HepG2 (cell line): ENCODE data around the gene BRD3. TPM values are rescaled to one million over a fixed set of nuclear protein-coding genes. Genes with fewer than 3 reads are reported as not detected.

Experiments used
- ARID2 ChIP-seq: sonication (generic); formaldehyde crosslinking; IDR thresholded peaks from 2 replicates; pipeline ENCODE4 v1.8.1; 2022; ENCODE audit warnings: mild to moderate bottlenecking, missing genetic modification reagents, borderline replicate concordance
- BCL3 ChIP-seq: sonication (generic); formaldehyde crosslinking; IDR thresholded peaks from 2 replicates; pipeline ENCODE4 v1.5.1; 2020; ENCODE audit warnings: mild to moderate bottlenecking, missing genetic modification reagents, moderate library complexity
- DNMT1 ChIP-seq: sonication (generic); formaldehyde crosslinking; IDR thresholded peaks from 2 replicates; pipeline ENCODE4 v1.5.1; 2020; ENCODE audit warnings: mild to moderate bottlenecking, missing genetic modification reagents
- FOXK2 ChIP-seq: fragments of 450-650 bp; IDR thresholded peaks from 2 replicates; pipeline ENCODE4 v1.6.1; 2016
- GATAD2A ChIP-seq: IDR thresholded peaks from 2 replicates; pipeline ENCODE4 v1.6.1; 2016
- KDM2A ChIP-seq: sonication (generic); formaldehyde crosslinking; IDR thresholded peaks from 2 replicates; pipeline ENCODE4 v1.4.0; 2020; ENCODE audit warnings: low read depth, missing genetic modification reagents, borderline replicate concordance
- KIAA2018 ChIP-seq: sonication (generic); formaldehyde crosslinking; IDR thresholded peaks from 2 replicates; pipeline ENCODE4 v1.5.0; 2020; ENCODE audit warnings: mild to moderate bottlenecking, missing genetic modification reagents, borderline replicate concordance
- KMT2A ChIP-seq: sonication (generic); formaldehyde crosslinking; IDR thresholded peaks from 2 replicates; pipeline ENCODE4 v1.4.0; 2020; ENCODE audit warnings: missing genetic modification reagents
- PATZ1 ChIP-seq: sonication (generic); formaldehyde crosslinking; IDR thresholded peaks from 2 replicates; pipeline ENCODE4 v1.4.0; 2020; ENCODE audit warnings: missing genetic modification reagents
- PCBP2 ChIP-seq: fragments of 200-400 bp; formaldehyde crosslinking; optimal IDR thresholded peaks from 2 replicates; pipeline ENCODE3; 2018; ENCODE audit warnings: low read length, low read depth; ENCODE audit not compliant: poor library complexity, severe bottlenecking
- SOX6 ChIP-seq, 2 experiments: fragments of 450-650 bp in 1 of 2; sonication (generic) in 1 of 2; formaldehyde crosslinking in 1 of 2; IDR thresholded peaks; 2 replicates each; pipeline versions ENCODE4 v1.4.0 to v1.6.1; 2017 to 2020; ENCODE audit warnings: antibody characterized with exemption in 1 of 2, mild to moderate bottlenecking in 1 of 2, missing genetic modification reagents in 1 of 2
- ZEB1 ChIP-seq: IDR thresholded peaks from 2 replicates; pipeline ENCODE4 v1.6.1; 2012; ENCODE audit warnings: mild to moderate bottlenecking, low read depth, inconsistent platforms; ENCODE audit not compliant: insufficient replicate concordance
- ZFP36 ChIP-seq: fragments of 150-350 bp; IDR thresholded peaks from 2 replicates; pipeline ENCODE4 v1.6.1; 2018; ENCODE audit warnings: borderline replicate concordance, low read length, low read depth; ENCODE audit not compliant: partially characterized antibody
- ZFY ChIP-seq: sonication (generic); formaldehyde crosslinking; IDR thresholded peaks from 2 replicates; pipeline ENCODE4 v1.4.0; 2020; ENCODE audit warnings: missing genetic modification reagents
- ZNF180 ChIP-seq: sonication (generic); formaldehyde crosslinking; IDR thresholded peaks from 2 replicates; pipeline ENCODE4 v1.4.0; 2020; ENCODE audit warnings: low read depth, missing genetic modification reagents, borderline replicate concordance
- ZNF383 ChIP-seq: sonication (generic); formaldehyde crosslinking; IDR thresholded peaks from 2 replicates; pipeline ENCODE4 v1.4.0; 2020; ENCODE audit warnings: missing genetic modification reagents, mild to moderate bottlenecking, borderline replicate concordance
- ZNF557 ChIP-seq: sonication (generic); formaldehyde crosslinking; IDR thresholded peaks from 2 replicates; pipeline ENCODE4 v1.4.0; 2020; ENCODE audit warnings: missing genetic modification reagents
- ZNF670 ChIP-seq: sonication (generic); formaldehyde crosslinking; IDR thresholded peaks from 2 replicates; pipeline ENCODE4 v1.8.0; 2022; ENCODE audit warnings: mild to moderate bottlenecking, missing genetic modification reagents, borderline replicate concordance
- polyA plus RNA-seq, 8 experiments: library from polyadenylated mRNA; depleted of rRNA in 3 of 8; stranded (reverse) in 7 of 8; unstranded in 1 of 8; fragments of >200 nt; fragmentation: Illumina TruSeq in 4 of 8; extraction: Trizol in 4 of 8; gene quantifications; 2 replicates each; pipeline versions ENCODE4 v1.2.1 to v1.2.3, GENCODE V29; 2011 to 2016; ENCODE audit warnings: low read depth in 4 of 8, missing spikeins in 1 of 8, mixed read lengths in 1 of 8; ENCODE audit not compliant: insufficient read depth in 1 of 8
- total RNA-seq, 5 experiments: library from RNA; depleted of rRNA; stranded (reverse); fragments of >200 nt; fragmentation: Illumina TruSeq; extraction: Trizol; gene quantifications; 2 replicates each; pipeline ENCODE4 v1.2.3, GENCODE V29; 2016; ENCODE audit warnings: low read depth in 1 of 5

Gene BRD3
- total and polyA plus RNA-seq, 2 of the 13 experiments (the other 11 are each of a cell fraction or from before 2014, with no cell fraction given): 5.9 to 12.9 TPM

GRCh38 chr9:134065612-134066419 lies 2.0 kb downstream of the BRD3 start (continued):
- TF ChIP-seq KIAA2018 (CRISPR knock-in tag): no peak
- no peak for TF ChIP-seq FOXK2
- no peak for TF ChIP-seq ZNF180 (CRISPR knock-in tag)
- 0 out of 2 replicates have a peak, but pooled peaks have one; percentile 50 for TF ChIP-seq GATAD2A
- peak; percentile 69; the same call in 1 of the 2 replicates for TF ChIP-seq KDM2A (CRISPR knock-in tag)
- TF ChIP-seq BCL3 (CRISPR knock-in tag): no peak
- TF ChIP-seq PCBP2: no peak
- TF ChIP-seq SOX6 (IDR thresholded peaks at IDR 0.05): no peak
- TF ChIP-seq SOX6 (CRISPR knock-in tag; IDR thresholded peaks at IDR 0.05): peak; percentile 72
- TF ChIP-seq ZNF557 (CRISPR knock-in tag): no peak; the same call in 1 of the 2 replicates
- no peak for TF ChIP-seq ARID2 (CRISPR knock-in tag)
- no peak for TF ChIP-seq ZFP36
- TF ChIP-seq KMT2A (CRISPR knock-in tag): peak; percentile 58; the same call in 1 of the 2 replicates
- TF ChIP-seq ZNF670 (CRISPR knock-in tag): peak; percentile 40; the same call in 1 of the 2 replicates
- TF ChIP-seq DNMT1: no peak
- no peak for TF ChIP-seq ZEB1
- TF ChIP-seq ZFY (CRISPR knock-in tag): peak; percentile 56; the same call in 1 of the 2 replicates
- TF ChIP-seq ZNF383 (CRISPR knock-in tag): no peak
- TF ChIP-seq PATZ1 (CRISPR knock-in tag): peak; percentile 56
